ENCODE results near the gene HUS1. TPM values are rescaled to one million over a fixed set of nuclear protein-coding genes. Genes with fewer than 3 reads are reported as not detected.

HUS1 gene
- total and polyA plus RNA-seq, 2 experiments from 2014 or later = 16.1 to 27.7 TPM

DNA sequence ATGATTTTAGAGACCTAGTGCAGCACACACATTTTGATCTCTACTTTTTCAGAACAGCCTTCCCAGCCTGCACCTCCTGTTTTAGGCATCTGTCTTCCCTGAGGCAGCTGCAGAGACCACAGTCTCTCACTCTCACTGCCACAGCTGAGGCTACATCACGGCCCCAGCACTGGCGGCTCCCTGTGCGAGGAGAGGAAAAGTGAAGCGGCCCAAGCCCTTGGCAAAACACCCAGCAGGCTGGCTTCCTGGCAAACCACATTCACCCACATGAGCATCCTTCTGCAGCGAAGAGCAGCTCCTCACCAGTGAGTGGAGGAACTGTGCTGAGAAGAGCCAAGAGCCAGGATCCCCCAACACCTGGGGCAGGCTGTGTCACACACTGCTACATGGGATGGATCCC lies 14.0 kb downstream of the HUS1 start:
- H3K4me1 ChIP-seq (ENCODE audit: insufficient read depth) = peaks cover 4% of the 10 kb centered on the region
- no peak for DNase-seq (ENCODE audit: low spot score)
- no peaks in the 10 kb centered on the region for H3K36me3 ChIP-seq (replicated peaks; ENCODE audit: insufficient read depth, low read depth)
- no peaks in the 10 kb centered on the region for H3K27me3 ChIP-seq
- no peaks in the 10 kb centered on the region for H3K9me2 ChIP-seq (replicated peaks; ENCODE audit: insufficient read depth)
- no peaks in the 10 kb centered on the region for H4K20me1 ChIP-seq (ENCODE audit: insufficient read depth, poor library complexity, severe bottlenecking)
- H3K79me2 ChIP-seq = no peaks in the 10 kb centered on the region
- no peak overlapping the region for H3K4me2 ChIP-seq
- no peak overlapping the region for H2AFZ ChIP-seq
- no peaks in the 10 kb centered on the region for H3K9me3 ChIP-seq (ENCODE audit: low read depth)
- H3K27ac ChIP-seq = no peak overlapping the region
- 99% methylated on average over 5 of the region's 5 CpGs for WGBS (ENCODE audit: low lambda C conversion rate, missing lambda C conversion rate)
- TF ChIP-seq, protein P1, sequence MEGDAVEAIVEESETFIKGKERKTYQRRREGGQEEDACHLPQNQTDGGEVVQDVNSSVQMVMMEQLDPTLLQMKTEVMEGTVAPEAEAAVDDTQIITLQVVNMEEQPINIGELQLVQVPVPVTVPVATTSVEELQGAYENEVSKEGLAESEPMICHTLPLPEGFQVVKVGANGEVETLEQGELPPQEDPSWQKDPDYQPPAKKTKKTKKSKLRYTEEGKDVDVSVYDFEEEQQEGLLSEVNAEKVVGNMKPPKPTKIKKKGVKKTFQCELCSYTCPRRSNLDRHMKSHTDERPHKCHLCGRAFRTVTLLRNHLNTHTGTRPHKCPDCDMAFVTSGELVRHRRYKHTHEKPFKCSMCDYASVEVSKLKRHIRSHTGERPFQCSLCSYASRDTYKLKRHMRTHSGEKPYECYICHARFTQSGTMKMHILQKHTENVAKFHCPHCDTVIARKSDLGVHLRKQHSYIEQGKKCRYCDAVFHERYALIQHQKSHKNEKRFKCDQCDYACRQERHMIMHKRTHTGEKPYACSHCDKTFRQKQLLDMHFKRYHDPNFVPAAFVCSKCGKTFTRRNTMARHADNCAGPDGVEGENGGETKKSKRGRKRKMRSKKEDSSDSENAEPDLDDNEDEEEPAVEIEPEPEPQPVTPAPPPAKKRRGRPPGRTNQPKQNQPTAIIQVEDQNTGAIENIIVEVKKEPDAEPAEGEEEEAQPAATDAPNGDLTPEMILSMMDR (IDR thresholded peaks at IDR 0.05; ENCODE audit: poor library complexity) = no peak
- TF ChIP-seq EZH2phosphoT487 (IDR thresholded peaks at IDR 0.05; ENCODE audit: low read depth, severe bottlenecking, unreplicated experiment) (no peak), EZH2 (IDR thresholded peaks at IDR 0.05; ENCODE audit: borderline replicate concordance) (no peak)
- no peak overlapping the region for H3K4me3 ChIP-seq

DNA sequence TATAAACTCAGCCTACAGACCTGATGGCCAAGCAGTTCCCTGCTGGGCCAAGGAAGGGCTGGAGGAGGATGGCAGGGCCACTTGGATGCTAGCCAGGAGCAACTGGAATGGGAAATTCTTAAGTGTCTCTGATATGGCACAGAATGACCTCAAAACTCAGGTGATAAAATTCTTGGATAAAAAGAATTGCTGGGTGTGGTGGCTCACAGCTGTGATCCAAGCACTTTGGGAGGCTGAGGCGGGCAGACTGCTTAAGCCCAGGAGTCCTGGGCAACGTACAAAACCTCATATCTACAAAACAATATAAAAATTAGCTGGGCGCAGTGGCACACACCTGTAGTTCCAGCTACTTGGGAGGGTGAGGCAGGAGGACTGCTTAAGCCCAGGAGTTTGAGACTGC lies 17.2 kb downstream of the HUS1 start:
- Histone ChIP-seq H3K36me3 (replicated peaks; ENCODE audit: insufficient read depth, low read depth) (no peaks in the 10 kb centered on the region), H3K9me3 (ENCODE audit: low read depth) (no peaks in the 10 kb centered on the region), H4K20me1 (ENCODE audit: insufficient read depth, poor library complexity, severe bottlenecking) (no peaks in the 10 kb centered on the region), H3K4me1 (ENCODE audit: insufficient read depth) (no peaks in the 10 kb centered on the region), H2AFZ (no peak overlapping the region), H3K4me3 (no peak overlapping the region), H3K27me3 (no peaks in the 10 kb centered on the region), H3K27ac (no peak overlapping the region), H3K9me2 (replicated peaks; ENCODE audit: insufficient read depth) (no peaks in the 10 kb centered on the region), H3K4me2 (no peak overlapping the region), H3K79me2 (no peaks in the 10 kb centered on the region)
- TF ChIP-seq EZH2 (IDR thresholded peaks at IDR 0.05; ENCODE audit: borderline replicate concordance) (no peak), EZH2phosphoT487 (IDR thresholded peaks at IDR 0.05; ENCODE audit: low read depth, severe bottlenecking, unreplicated experiment) (no peak)
- TF ChIP-seq, protein P1 (IDR thresholded peaks at IDR 0.05; ENCODE audit: poor library complexity) = no peak
- 96% methylated on average over 3 of the region's 3 CpGs for WGBS (ENCODE audit: low lambda C conversion rate, missing lambda C conversion rate)
- no peak for DNase-seq (ENCODE audit: low spot score)

DNA sequence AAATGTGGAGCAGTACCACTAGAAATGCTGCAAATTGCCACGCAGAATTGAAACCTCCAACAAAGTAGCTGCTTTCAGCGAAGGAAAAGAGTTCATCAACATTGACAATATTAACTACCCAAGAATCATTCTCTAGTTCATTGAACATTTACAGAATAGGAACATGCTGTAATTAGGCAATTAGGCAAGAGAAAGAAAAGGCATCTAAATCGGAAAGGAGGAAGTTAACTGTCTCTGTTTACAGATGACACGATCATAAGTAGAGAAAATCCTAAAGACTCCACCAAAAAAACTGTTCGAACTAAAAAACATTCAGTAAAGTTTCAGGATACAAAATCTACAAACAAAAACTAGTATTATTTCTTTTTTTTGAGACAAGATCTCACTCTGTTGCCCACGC lies 22.3 kb downstream of the HUS1 start:
- no peak for DNase-seq (ENCODE audit: low spot score)
- H3K27ac ChIP-seq = no peak overlapping the region
- 89% methylated on average over 6 of the region's 6 CpGs for WGBS (ENCODE audit: low lambda C conversion rate, missing lambda C conversion rate)
- H2AFZ ChIP-seq = no peak overlapping the region
- no peaks in the 10 kb centered on the region for H3K4me1 ChIP-seq (ENCODE audit: insufficient read depth)
- H3K9me2 ChIP-seq (replicated peaks; ENCODE audit: insufficient read depth) = no peaks in the 10 kb centered on the region
- no peaks in the 10 kb centered on the region for H3K36me3 ChIP-seq (replicated peaks; ENCODE audit: insufficient read depth, low read depth)
- no peak overlapping the region for H3K4me2 ChIP-seq
- no peaks in the 10 kb centered on the region for H3K27me3 ChIP-seq
- no peak overlapping the region for H3K4me3 ChIP-seq
- H3K79me2 ChIP-seq = no peaks in the 10 kb centered on the region
- H3K9me3 ChIP-seq (ENCODE audit: low read depth) = no peaks in the 10 kb centered on the region
- H4K20me1 ChIP-seq (ENCODE audit: insufficient read depth, poor library complexity, severe bottlenecking) = no peaks in the 10 kb centered on the region
- TF ChIP-seq, protein P1 (IDR thresholded peaks at IDR 0.05; ENCODE audit: poor library complexity) = no peak
- TF ChIP-seq EZH2phosphoT487 (IDR thresholded peaks at IDR 0.05; ENCODE audit: low read depth, severe bottlenecking, unreplicated experiment) = no peak
- TF ChIP-seq EZH2 (IDR thresholded peaks at IDR 0.05; ENCODE audit: borderline replicate concordance) = no peak

DNA sequence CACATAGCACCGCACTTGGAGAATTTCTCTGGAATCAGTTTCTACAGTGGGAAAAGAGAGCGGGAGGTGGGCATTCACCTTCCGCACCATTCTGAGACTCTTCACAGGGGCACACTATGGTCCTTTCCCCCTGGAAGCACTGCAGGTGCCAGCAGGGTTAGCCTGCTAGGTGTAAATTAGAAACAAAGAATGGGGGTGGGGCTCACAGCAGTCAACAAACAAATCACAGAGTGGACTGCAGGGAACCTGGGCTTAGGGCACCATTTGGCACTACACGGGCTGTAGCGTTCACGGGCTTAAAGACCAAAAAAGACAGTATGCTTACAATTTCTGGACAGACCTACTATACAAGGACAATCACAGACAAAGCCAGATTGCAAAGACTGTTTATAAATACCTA lies 23.2 kb downstream of the HUS1 start:
- no peak for DNase-seq (ENCODE audit: low spot score)
- H3K27me3 ChIP-seq = no peaks in the 10 kb centered on the region
- WGBS (ENCODE audit: low lambda C conversion rate, missing lambda C conversion rate) = 83% methylated on average over 6 of the region's 6 CpGs
- no peaks in the 10 kb centered on the region for H3K9me3 ChIP-seq (ENCODE audit: low read depth)
- no peaks in the 10 kb centered on the region for H3K79me2 ChIP-seq
- no peaks in the 10 kb centered on the region for H3K9me2 ChIP-seq (replicated peaks; ENCODE audit: insufficient read depth)
- H2AFZ ChIP-seq = no peak overlapping the region
- no peaks in the 10 kb centered on the region for H4K20me1 ChIP-seq (ENCODE audit: insufficient read depth, poor library complexity, severe bottlenecking)
- no peak overlapping the region for H3K4me2 ChIP-seq
- peaks cover under 1% of the 10 kb centered on the region for H3K4me1 ChIP-seq (ENCODE audit: insufficient read depth)
- no peak for TF ChIP-seq EZH2 (IDR thresholded peaks at IDR 0.05; ENCODE audit: borderline replicate concordance)
- no peaks in the 10 kb centered on the region for H3K36me3 ChIP-seq (replicated peaks; ENCODE audit: insufficient read depth, low read depth)
- no peak overlapping the region for H3K27ac ChIP-seq
- no peak overlapping the region for H3K4me3 ChIP-seq

All from hepatocyte (in vitro differentiated cells).